HG03103 (cell line): Measurements from ENCODE around the gene RNF208.
"Not testable (repeated sequence)": the region's sequence is repeated elsewhere in the genome, so short reads cannot be mapped to it uniquely, and the experiment has no call there.

Experiments
- ATAC-seq: cut with Tn5 transposase; IDR thresholded peaks from one replicate; pipeline ENCODE4 v1.9.1; 2021; ENCODE audit warnings: low read depth; ENCODE audit not compliant: unreplicated experiment

The RNF208 gene

GRCh38 chr9:137240318-137240840, 18.3 kb upstream of the RNF208 start:
- peak; percentile 15 for ATAC-seq

GRCh38 chr9:137239541-137240200, 17.6 kb upstream of the RNF208 start:
- ATAC-seq: not testable (repeated sequence)

- ATAC-seq: no peak
Observed at GRCh38 chr9:137237759-137238726, 16.0 kb upstream of the RNF208 start.

DNA sequence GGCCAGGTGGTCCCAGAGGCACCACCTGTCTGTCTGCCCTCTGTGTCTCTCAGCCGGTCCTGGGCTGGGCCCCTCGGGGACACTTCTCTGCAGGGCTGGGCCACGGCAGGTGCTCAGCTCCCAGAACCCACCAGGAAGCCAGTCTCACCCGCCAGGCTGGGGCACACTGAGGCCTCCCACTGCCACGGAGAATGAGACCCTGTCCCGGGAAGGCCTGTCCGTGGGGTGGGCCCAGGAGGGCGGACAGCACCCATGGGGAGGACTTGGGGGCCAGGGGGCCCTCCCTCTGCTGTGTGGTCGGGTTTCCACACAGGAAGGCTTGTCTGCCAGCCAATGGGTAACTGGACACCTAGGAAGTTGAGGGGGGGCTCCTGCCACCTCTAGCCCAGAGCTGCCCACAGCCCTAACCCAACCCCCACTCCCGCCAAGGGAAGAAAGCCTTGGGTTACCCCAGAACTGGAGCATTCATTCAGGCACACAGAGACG, 14.9 kb upstream of the RNF208 start:
- no peak for ATAC-seq

- no peak for ATAC-seq
Observed at GRCh38 chr9:137236238-137236935, 14.3 kb upstream of the RNF208 start.

DNA sequence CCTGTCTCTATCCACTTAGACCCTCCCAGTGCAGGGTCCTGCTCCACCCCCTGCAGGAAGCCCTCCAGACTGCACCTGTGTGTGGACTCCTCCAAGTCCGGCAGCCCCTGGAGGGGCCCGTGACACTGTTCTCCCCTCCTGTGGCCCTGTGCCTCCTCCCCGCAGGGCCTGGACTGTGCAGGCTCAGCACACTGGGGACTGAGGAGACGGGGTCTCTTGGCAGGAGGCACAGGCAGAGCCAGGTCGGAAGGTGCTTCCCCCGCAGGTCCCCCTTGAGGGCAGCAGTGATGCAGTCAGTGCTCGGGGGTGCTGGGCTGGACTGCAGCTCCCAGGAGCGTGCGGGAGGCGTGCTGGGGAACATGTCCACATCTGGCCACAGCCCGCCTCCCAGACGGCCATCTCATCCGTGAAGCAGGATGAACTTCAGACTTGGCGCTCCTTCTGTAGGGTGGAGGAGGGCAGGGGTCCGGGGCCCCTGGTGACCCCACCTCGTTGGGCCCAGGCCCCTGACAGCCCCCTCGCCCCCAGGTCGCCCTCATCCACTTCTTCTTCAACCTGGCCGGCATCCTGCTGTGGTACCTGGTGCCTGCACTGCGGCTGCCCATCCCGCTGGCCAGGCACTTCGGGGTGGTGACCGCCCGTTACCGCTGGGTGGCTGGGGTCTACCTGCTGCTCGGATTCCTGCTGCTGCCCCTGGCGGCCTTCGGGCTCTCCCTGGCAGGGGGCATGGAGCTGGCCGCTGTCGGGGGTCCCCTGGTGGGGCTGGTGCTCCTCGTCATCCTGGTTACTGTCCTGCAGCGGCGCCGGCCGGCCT, 13.6 kb upstream of the RNF208 start:
- ATAC-seq: no peak

- no peak for ATAC-seq
Observed at GRCh38 chr9:137234758-137235423, 12.9 kb upstream of the RNF208 start.

GRCh38 chr9:137234055-137234697, 12.1 kb upstream of the RNF208 start:
- no peak for ATAC-seq

GRCh38 chr9:137233143-137233980, 11.3 kb upstream of the RNF208 start:
- no peak for ATAC-seq

GRCh38 chr9:137232510-137232909, 10.5 kb upstream of the RNF208 start:
- ATAC-seq: no peak

- no peak for ATAC-seq
Observed at GRCh38 chr9:137232101-137232500, 10.1 kb upstream of the RNF208 start.

GRCh38 chr9:137231372-137232039, 9.5 kb upstream of the RNF208 start:
- no peak for ATAC-seq

GRCh38 chr9:137230705-137231371, 8.8 kb upstream of the RNF208 start, which contains the start of gene SLC34A3:
Gene SLC34A3, plus strand, starts transcription at chr9:137230901. Its CDS starts 802 bp downstream, at chr9:137231703.
- no peak for ATAC-seq

DNA sequence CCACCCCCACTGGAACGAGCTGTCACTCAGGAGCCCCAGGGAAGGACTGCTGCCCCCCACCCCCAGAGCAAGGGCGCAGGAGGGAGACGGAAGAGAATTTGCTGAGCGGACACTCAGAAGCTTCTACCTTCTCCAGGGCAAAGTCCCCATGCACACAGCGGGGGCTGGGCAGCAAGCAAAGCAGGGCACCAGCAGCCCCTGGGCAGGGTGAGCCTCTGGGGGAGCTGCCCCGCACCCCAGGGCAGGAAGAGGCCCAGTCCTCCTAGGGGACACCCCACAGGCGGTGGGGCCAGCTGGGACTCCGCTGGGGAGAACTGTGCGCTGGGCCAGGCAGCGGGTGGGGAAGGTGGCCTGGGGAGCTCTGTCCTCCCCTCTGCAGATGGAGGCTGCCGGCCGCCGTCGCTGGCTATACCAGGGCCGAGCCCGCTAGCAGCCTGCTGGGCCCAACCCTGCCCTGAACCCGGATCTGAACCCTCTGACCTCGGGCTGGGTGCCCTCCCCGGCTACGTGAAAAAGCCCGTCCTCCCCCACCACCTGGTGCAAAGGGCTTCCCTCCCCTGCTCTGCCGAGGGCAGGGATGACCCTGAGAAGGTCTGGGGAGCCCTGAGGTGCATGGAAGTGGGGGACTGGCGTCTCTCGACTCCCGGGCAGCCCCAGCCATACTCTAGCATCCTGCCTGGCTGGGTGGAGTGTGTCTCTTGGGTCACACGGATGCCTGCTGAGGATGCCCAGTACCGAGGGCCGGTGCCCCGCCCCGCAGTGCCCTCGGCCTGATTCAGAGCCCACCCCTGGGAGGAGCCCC, 8.1 kb upstream of the RNF208 start:
- no peak for ATAC-seq

- ATAC-seq: no peak
Observed at GRCh38 chr9:137228968-137229896, 7.2 kb upstream of the RNF208 start.
